NCI-H2196 (cell line): Measurements from ENCODE around the gene KRTAP4-5.
"Not testable (repeated sequence)": the region's sequence is repeated elsewhere in the genome, so short reads cannot be mapped to it uniquely, and the experiment has no call there.

Experiments used
- DNase-seq: peaks from one replicate; lab custom pipeline; 2025; ENCODE audit not compliant: unreplicated experiment; lab: John Stamatoyannopoulos, UW

The KRTAP4-5 gene

DNA sequence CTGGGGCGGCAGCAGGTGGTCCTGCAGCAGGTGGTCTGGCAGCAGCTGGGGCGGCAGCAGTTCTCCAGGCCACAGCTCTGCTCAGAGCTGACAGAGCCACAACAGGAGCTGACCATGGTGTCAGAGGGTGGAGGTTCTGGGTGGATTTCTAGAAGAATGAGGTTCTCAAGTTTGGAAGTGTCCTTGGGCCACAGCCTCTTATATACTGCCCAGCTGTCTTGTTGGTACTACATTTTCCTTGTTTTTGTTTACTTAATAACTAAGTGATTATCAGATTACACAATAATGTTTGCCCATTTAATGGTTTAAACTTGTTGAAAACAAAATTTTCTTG is at the start of gene KRTAP4-5:
Gene KRTAP4-5 (minus strand): TSS at position 174 of the 334 bp plus-strand sequence. CDS start 58 bp downstream, at position 116.
- no peak for DNase-seq

DNA sequence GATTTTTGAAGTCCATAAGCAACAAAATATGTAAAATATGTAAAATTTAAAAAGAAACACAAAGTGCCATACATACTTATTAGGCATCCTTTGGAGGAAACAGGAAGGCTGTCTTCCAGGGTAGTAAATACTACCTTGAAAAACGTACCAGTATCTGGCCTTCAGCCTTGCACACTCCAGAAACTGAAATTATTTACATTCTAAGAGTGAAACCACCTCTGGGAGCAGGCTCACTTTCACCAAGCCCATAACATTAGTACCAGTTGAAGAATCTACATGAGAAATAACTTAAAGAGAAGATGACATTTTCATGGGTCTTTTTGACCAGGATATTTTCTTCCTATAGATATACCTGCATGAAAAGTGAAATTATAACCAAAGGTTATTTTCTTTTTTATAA is 46.4 kb upstream of the KRTAP4-5 start:
- no peak for DNase-seq

DNA sequence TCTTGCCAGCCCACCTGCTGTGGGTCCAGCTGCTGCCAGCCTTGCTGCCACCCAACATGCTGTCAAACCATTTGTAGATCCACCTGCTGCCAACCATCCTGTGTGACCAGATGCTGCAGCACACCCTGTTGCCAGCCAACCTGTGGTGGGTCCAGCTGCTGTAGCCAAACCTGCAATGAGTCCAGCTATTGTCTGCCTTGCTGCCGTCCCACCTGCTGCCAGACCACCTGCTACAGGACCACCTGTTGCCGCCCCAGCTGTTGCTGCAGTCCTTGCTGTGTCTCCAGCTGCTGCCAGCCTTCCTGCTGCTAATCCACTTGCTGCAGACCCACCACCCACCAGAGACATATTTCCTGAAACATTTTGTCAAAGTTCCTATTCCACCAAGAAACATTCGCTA is 40.7 kb upstream of the KRTAP4-5 start:
- no peak for DNase-seq

DNA sequence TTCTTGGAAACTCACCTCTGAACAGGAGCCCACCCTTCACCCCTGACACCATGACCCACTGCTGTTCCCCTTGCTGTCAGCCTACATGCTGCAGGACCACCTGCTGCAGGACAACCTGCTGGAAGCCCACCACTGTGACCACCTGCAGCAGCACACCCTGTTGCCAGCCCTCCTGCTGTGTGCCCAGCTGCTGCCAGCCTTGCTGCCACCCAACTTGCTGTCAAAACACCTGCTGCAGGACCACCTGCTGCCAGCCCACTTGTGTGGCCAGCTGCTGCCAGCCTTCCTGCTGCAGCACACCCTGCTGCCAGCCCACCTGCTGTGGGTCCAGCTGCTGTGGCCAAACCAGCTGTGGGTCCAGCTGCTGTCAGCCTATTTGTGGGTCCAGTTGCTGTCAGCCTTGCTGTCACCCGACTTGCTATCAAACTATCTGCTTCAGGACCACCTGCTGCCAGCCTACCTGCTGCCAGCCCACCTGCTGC is 40.3 kb upstream of the KRTAP4-5 start, which contains the start of gene KRTAP9-1:
Gene KRTAP9-1 (plus strand): TSS at position 51 of the 482 bp plus-strand sequence. CDS start 0 bp downstream, at position 51.
- not testable (repeated sequence) for DNase-seq

- no peak for DNase-seq
These were observed 37.2 kb upstream of the KRTAP4-5 start for GRCh38 chr17:41186872-41187271.

- DNase-seq, result no peak
These were observed 35.4 kb upstream of the KRTAP4-5 start for GRCh38 chr17:41185001-41185400.

GRCh38 chr17:41184480-41184961 is 34.9 kb upstream of the KRTAP4-5 start, which contains the start of gene KRTAP4-1:
KRTAP4-1 (minus strand) TSS chr17:41184911; CDS start chr17:41184854, 57 bp downstream.
- no peak for DNase-seq

GRCh38 chr17:41178843-41179616 is 29.4 kb upstream of the KRTAP4-5 start:
- no peak for DNase-seq

DNA sequence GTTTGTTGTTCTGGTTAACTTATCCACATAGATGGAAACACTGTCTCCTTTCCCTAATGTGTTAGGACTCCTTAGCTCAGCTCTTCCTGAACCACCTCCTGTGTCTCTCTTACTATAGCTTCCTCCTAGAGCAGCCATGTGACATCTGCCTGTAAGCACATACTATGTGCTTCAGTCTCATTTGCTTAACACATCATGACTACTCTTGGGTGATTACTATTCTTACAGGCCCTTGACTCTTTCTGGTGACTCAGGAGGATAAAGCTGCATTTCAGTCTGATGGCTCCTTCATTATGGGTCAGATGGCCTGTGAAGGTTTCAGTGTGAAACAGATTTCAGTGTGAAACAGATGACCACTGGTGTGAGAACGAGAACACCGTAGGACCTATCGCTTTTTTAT is 28.7 kb upstream of the KRTAP4-5 start:
- no peak for DNase-seq

GRCh38 chr17:41177727-41178271 is 28.2 kb upstream of the KRTAP4-5 start, which contains the start of gene KRTAP4-2:
KRTAP4-2 (minus strand) TSS chr17:41178221; CDS start chr17:41178164, 57 bp downstream.
- DNase-seq, result no peak

DNA sequence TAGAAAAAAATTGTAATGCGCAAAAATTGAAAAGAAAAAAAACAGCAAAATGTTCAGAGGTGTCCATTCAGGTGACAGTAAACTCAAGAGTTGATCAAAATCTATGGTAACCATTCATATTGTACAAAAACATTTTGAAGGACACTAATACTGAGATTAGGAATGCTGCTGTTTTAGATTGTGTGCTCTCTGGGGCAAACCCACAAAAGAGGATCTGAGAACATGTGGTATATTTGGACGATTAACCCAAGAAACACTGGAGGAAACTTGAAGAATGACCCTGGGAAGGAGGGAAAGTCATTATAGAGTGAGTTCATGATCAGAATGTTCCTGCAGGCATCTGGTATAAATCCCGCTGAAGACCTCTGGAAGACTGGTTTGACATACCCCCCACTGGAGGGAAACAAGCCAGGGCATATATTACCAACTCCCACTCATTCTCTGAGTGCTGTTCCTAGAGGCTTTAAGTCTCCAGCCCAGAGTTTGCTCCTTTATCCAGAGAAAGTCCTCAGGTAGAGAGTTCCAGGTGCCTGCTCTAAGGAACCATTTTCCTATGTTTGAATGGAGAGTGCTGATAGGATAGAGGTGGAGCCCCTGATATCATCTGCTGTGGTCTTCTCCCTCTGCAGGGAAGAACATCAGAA is 27.2 kb upstream of the KRTAP4-5 start:
- no peak for DNase-seq

- no peak for DNase-seq
These were observed 22.3 kb upstream of the KRTAP4-5 start for GRCh38 chr17:41171886-41172285.

GRCh38 chr17:41168121-41168520 is 18.5 kb upstream of the KRTAP4-5 start, which contains the start of gene KRTAP4-3:
KRTAP4-3 (minus strand) TSS chr17:41168221; CDS start chr17:41168172, 49 bp downstream.
- no peak for DNase-seq

DNA sequence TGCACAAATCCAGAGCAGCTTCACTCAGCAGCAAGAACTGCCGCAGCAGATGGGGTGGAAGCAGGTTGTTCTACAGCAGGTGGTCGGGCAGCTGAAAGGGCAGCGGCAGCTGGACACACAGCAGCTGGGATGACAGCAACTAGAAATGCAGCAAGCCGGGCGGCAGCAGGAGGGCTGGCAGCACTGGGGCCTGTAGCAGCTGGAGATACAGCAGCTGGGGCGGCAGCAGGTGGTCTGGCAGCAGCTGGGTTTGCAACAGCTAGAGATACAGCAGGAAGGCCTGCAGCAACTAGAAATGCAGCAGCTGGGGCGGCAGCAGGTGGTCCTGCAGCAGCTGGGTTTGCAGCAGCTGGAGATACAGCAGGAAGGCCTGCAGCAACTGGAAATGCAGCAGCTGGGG is 17.9 kb upstream of the KRTAP4-5 start:
- no peak for DNase-seq

DNA sequence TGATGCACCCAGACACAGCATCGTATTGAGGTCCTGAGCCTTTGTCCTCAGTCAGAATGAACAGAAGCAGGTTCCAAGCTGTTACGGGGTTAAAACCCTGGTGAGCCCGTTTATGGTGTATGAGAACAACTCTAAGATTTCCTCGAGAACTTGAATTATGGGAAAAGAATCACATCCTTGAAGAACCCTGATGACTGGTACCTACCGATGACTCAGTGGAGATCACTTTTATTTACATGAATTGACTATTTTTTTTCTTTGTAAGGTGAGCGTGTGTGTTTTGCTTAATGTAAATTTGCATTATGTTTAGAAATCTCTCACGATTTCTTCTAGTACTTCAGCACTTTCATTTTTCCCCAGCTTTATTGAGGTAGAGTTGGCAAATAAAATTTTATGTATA is 14.2 kb upstream of the KRTAP4-5 start:
- DNase-seq, result no peak

DNA sequence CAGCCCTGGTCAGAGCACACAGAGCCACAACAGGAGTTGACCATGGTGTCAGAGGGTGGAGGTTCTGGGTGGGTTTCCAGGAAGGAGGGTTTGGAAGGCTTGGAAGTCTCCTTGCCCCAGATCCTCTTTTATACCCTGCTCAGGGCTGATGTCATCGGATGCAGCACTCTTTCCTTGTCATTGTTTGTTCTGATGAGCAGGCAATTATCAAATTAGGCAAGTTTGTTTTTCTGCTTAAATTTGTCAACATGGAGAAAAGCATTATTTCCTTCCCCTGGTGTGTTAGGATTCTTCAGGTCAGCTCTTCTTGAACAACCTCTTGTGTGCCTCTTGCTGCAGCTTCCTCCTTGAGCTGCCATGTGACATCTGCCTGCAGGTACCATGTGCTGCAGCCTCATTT is 11.0 kb upstream of the KRTAP4-5 start, which contains the start of gene KRTAP4-4:
Gene KRTAP4-4 (minus strand): TSS at position 101 of the 400 bp plus-strand sequence. CDS start 57 bp downstream, at position 44.
- no peak for DNase-seq

DNA sequence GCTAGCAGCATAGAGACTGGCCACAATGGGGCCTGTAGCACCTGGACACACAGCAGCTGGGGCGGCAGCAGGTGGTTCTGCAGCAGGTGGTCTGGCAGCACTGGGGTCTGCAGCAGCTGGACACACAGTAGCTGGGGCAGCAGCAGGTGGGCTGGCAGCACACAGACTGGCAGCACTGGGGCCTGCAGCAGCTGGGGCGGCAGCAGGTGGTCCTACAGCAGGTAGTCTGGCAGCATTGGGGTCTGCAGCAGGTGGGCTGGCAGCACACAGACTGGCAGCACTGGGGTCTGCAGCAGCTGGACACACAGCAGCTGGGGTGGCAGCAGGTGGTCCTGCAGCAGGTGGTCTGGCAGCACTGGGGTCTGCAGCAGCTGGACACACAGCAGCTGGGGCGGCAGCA is 10.6 kb upstream of the KRTAP4-5 start:
- DNase-seq, result not testable (repeated sequence)

DNA sequence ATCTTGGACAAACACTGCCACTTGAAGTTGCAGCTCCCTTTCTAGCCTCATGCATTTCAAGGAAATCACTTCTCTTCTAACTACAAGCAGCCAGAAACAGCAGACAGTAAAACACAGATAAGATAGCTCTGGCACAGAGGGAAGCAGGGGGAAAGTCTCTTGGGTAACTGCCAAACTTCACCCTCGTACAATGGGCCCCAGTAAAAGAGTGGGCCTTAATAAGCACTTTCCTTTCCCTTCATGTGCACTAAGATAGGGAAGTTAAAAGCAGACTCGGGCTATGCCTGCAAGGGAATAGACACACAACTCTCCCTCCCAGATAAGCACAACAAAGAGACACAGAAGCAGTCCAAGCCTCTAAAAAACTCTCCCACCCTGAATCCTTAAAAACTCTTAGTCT is 4.2 kb upstream of the KRTAP4-5 start:
- no peak for DNase-seq

DNA sequence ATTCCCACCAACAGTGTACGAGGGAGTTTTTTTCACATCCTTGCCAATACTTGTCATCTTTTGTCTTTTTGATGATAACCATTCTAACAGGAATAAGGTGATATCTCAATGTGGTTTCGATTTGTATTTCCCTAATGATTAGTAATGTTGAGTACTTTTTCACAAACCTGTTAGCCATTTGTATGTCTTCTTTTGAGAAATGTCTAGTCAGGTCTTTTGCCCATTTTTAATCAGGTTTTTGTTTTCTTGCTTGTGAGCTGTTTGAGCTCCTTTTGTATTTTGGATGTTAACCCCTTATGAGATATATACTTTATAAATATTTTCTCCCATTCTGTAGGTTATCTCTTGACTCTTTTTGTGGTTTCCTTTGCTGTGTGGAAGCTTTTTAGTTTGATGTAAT is 1.9 kb upstream of the KRTAP4-5 start:
- no peak for DNase-seq

DNA sequence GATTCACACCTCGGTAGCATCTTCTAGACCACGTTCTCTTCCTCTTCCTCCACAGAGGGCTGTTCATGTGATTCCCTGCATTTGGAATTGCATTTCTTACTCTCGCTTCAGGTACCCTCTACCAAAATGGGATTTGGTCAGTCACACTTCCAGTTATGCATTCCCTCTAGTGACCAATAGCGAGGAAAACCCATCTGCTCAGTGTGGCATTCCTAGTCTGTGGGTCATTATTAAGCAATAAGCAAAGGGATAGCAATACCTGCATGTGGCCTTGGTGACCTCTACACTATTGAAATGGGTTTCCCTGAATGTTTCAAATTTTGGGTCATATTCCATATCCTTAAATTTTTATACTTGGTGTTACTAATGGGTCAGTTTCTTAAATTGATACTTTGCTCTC is 401 bp upstream of the KRTAP4-5 start:
- no peak for DNase-seq

DNA sequence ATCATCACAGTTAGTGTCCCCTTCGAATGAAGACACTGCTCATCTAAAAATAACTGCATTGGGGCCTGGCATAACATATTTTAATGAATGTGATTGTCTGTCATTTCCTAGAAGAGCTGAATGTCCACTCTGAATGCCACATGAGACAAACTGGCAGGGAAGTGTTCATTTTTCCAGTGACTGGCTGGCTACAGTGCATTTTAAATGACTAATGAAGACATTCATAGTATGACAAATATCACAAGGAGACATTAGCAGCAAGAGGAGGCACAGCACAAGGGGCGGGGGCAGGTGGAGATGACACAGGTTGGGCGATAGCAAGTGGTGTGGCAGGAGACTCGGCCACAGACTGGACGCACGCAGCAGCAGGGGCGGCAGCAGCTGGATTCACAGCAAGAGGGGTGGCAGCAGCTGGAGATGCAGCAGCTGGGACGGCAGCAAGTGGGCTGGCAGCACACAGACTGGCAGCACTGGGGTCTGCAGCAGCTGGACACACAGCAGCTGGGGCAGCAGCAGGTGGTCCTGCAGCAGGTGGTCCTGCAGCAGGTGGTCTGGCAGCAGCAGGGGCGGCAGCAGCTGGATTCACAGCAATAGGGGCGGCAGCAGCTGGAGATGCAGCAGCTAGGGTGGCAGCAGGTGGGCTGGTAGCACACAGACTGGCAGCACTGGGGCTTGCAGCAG is 514 bp downstream of the KRTAP4-5 start:
- DNase-seq, result not testable (repeated sequence)
